ENCODE results near the gene MMP11. TPM values are rescaled to one million over a fixed set of nuclear protein-coding genes. Genes with fewer than 3 reads are reported as not detected.

Gene MMP11
- total and polyA plus RNA-seq, 2 of the 13 experiments (the other 11 are each of a cell fraction or from before 2014, with no cell fraction given): 8.9 to 28.6 TPM

DNA sequence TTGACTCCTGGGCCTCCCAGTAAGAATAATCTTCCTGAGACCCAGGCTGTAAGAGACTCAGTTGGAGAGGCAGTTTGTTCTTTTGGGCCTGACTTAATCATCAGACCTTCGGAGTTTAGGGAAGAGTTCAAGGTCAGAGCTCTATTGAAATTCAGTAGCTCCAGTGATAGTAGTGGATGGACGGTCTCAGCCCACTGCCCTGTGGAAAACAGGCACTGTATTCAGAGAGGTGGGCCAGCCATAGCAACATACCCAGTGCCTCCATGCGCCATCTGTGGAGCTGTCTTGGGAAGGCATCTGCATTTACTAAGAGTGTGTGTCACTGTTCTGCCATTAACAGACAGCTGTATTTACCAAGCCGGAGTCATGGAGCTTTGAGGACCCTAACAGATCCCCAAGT is 17.0 kb downstream of the MMP11 start (continued):
- TF ChIP-seq KLF15 (CRISPR knock-in tag; IDR thresholded peaks at IDR 0.05; ENCODE audit: borderline replicate concordance) (no peak), ZNF17 (CRISPR knock-in tag; IDR thresholded peaks at IDR 0.05) (no peak), PRDM10 (CRISPR knock-in tag; IDR thresholded peaks at IDR 0.05; ENCODE audit: low read depth) (no peak), GFI1 (CRISPR knock-in tag; IDR thresholded peaks at IDR 0.05; ENCODE audit: borderline replicate concordance) (no peak), ZNF558 (CRISPR knock-in tag; IDR thresholded peaks at IDR 0.05; ENCODE audit: borderline replicate concordance) (no peak), SRF (IDR thresholded peaks at IDR 0.05; ENCODE audit: low read depth, low read length) (no peak), SMAD1 (CRISPR knock-in tag; IDR thresholded peaks at IDR 0.05; ENCODE audit: borderline replicate concordance, low read depth) (no peak), ZNF503 (CRISPR knock-in tag; IDR thresholded peaks at IDR 0.05) (no peak), RBAK (CRISPR knock-in tag; IDR thresholded peaks at IDR 0.05) (no peak), ZBTB20 (CRISPR knock-in tag; IDR thresholded peaks at IDR 0.05; ENCODE audit: borderline replicate concordance, low read depth) (no peak), ZNF788 (CRISPR knock-in tag; IDR thresholded peaks at IDR 0.05; ENCODE audit: borderline replicate concordance) (no peak), ZNF883 (CRISPR knock-in tag; IDR thresholded peaks at IDR 0.05; ENCODE audit: not compliant biosample characterization) (no peak), TBX2 (CRISPR knock-in tag; IDR thresholded peaks at IDR 0.05; ENCODE audit: borderline replicate concordance) (no peak; the same call in 1 of the 2 replicates), RBFOX2 (IDR thresholded peaks at IDR 0.05; ENCODE audit: low read depth, low read length) (no peak), ELF4 (CRISPR knock-in tag; IDR thresholded peaks at IDR 0.05; ENCODE audit: borderline replicate concordance) (no peak)
- TF ChIP-seq, protein P1, sequence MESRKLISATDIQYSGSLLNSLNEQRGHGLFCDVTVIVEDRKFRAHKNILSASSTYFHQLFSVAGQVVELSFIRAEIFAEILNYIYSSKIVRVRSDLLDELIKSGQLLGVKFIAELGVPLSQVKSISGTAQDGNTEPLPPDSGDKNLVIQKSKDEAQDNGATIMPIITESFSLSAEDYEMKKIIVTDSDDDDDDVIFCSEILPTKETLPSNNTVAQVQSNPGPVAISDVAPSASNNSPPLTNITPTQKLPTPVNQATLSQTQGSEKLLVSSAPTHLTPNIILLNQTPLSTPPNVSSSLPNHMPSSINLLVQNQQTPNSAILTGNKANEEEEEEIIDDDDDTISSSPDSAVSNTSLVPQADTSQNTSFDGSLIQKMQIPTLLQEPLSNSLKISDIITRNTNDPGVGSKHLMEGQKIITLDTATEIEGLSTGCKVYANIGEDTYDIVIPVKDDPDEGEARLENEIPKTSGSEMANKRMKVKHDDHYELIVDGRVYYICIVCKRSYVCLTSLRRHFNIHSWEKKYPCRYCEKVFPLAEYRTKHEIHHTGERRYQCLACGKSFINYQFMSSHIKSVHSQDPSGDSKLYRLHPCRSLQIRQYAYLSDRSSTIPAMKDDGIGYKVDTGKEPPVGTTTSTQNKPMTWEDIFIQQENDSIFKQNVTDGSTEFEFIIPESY (CRISPR knock-in tag; IDR thresholded peaks at IDR 0.05): no peak
- TF ChIP-seq, protein P2, sequence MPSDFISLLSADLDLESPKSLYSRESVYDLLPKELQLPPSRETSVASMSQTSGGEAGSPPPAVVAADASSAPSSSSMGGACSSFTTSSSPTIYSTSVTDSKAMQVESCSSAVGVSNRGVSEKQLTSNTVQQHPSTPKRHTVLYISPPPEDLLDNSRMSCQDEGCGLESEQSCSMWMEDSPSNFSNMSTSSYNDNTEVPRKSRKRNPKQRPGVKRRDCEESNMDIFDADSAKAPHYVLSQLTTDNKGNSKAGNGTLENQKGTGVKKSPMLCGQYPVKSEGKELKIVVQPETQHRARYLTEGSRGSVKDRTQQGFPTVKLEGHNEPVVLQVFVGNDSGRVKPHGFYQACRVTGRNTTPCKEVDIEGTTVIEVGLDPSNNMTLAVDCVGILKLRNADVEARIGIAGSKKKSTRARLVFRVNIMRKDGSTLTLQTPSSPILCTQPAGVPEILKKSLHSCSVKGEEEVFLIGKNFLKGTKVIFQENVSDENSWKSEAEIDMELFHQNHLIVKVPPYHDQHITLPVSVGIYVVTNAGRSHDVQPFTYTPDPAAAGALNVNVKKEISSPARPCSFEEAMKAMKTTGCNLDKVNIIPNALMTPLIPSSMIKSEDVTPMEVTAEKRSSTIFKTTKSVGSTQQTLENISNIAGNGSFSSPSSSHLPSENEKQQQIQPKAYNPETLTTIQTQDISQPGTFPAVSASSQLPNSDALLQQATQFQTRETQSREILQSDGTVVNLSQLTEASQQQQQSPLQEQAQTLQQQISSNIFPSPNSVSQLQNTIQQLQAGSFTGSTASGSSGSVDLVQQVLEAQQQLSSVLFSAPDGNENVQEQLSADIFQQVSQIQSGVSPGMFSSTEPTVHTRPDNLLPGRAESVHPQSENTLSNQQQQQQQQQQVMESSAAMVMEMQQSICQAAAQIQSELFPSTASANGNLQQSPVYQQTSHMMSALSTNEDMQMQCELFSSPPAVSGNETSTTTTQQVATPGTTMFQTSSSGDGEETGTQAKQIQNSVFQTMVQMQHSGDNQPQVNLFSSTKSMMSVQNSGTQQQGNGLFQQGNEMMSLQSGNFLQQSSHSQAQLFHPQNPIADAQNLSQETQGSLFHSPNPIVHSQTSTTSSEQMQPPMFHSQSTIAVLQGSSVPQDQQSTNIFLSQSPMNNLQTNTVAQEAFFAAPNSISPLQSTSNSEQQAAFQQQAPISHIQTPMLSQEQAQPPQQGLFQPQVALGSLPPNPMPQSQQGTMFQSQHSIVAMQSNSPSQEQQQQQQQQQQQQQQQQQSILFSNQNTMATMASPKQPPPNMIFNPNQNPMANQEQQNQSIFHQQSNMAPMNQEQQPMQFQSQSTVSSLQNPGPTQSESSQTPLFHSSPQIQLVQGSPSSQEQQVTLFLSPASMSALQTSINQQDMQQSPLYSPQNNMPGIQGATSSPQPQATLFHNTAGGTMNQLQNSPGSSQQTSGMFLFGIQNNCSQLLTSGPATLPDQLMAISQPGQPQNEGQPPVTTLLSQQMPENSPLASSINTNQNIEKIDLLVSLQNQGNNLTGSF (CRISPR knock-in tag; IDR thresholded peaks at IDR 0.05): no peak
